Embryonic facial prominence (tissue), 1 donor: Measurements from ENCODE around the gene STRADA.

Experiments used
- DNase-seq: peaks from one replicate; pipeline ENCODE4 v3.0.0-alpha.2; 2016; ENCODE audit errors: extremely low spot score

The STRADA gene

GRCh38 chr17:63701456-63701820 is 40.2 kb downstream of the STRADA start:
- no peak for DNase-seq

DNA sequence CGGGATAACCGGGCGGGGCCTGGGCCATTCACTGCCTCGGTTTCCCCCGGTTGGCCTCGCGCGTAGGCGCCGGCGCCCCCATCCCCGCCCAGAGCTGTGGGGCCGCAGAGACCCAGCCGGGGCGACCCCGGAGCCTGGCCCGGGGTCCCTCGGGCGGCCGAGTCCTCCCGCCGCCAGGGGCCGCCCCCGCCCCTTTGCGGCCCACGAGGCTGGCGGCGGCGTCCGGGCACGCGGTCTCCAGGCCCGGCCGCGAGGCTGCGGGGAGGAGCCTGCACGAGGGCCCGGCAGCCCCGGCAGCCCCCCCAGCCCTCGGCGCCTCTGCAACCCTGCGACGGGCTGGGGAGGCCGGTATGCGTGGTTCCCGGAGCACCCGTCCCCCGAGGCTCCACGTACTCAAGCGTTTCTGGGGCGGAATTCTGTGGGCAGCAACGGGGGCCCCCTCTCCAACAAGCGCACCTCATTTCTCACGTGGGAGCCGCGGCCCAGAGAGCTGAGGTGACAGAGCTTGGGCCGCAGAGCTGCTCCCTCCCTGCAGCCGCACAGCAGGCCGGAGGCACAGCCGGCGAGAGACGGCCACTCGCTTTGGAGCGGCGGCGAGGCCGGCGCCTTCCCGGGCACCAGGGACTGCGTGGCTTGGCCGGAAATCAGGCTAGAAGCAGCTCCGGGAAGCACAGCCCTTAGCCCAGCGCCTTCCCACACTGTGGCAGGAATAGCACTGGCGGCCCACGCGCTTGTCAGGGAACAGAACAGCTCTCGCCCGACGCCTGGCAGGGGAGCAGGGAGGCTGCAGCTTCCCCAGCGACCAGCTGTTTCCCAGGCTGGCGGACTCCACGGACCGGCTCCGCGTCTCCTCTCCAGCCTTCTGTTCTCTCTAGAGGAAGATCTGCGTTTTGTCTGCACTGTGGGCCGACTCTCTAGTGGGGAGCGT is 40.8 kb downstream of the STRADA start:
- DNase-seq, result no peak

GRCh38 chr17:63699638-63700527 is 41.7 kb downstream of the STRADA start, which contains the start of gene LIMD2:
TSS of gene LIMD2 (minus strand) at chr17:63700125. CDS start at chr17:63699298, 827 bp downstream.
- no peak for DNase-seq

DNA sequence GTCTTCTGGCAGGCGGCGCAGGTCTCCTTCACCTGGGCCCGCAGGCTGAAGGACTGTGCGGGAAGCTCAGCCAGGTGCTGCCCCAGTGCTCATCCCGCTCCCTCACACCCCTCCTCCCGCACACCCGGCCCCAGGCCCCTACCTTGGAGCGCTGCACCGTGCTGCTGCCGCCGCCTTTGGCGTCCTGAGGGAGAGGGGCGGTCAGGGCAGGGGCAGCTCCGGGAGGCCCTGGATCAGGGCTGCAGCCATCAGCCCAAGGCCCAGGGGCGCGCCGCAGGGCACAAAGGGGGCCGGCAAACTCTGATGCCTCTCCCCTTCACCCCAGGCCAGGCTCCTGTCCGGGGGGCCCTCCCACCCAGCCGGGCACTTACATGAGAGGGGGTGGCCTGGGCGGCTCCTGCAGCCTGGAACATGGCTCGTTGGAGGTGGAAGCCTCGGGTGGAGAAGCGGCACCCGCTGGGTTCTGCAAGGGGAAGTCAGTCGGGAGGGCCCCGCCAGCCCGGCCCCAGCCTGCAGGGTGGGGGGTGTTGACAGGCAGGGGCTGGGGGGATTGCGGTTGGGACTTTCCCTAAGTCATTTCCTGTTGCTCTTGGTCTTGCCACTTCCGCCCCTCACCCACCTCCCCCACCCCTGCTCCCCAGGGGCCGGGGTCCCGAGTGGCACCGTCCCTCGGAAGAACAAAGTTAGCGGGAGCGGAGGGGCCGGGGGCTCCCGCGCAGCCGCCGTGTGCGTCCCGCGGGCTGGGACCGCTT is 42.5 kb downstream of the STRADA start:
- DNase-seq, result no peak

GRCh38 chr17:63698381-63698885 is 43.2 kb downstream of the STRADA start:
- no peak for DNase-seq

- no peak for DNase-seq
Observed at GRCh38 chr17:63697341-63698286, 44.0 kb downstream of the STRADA start.

- DNase-seq, result no peak
Observed at GRCh38 chr17:63696381-63696961, 45.1 kb downstream of the STRADA start.

DNA sequence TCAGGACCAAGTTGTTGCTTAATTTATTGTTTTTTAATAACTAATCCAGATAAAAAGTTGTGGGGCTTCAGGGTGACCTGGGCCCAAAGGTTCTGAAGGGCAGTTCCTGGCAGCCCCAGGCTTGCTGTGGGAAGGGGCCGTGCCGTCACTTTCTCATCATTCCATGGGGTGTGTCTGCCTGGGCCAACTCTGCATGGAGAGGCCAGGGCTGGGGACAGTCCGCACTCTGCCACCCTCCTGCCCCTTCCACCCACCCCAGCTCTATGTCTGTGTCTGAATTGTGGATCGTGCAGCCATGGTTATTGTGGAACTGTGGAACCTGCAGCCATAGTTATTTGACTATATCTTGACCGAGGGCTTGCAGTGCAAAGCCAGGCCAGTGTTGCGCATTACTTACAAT is 45.7 kb downstream of the STRADA start:
- no peak for DNase-seq

- no peak for DNase-seq
Observed at GRCh38 chr17:63694950-63695773, 46.4 kb downstream of the STRADA start.

DNA sequence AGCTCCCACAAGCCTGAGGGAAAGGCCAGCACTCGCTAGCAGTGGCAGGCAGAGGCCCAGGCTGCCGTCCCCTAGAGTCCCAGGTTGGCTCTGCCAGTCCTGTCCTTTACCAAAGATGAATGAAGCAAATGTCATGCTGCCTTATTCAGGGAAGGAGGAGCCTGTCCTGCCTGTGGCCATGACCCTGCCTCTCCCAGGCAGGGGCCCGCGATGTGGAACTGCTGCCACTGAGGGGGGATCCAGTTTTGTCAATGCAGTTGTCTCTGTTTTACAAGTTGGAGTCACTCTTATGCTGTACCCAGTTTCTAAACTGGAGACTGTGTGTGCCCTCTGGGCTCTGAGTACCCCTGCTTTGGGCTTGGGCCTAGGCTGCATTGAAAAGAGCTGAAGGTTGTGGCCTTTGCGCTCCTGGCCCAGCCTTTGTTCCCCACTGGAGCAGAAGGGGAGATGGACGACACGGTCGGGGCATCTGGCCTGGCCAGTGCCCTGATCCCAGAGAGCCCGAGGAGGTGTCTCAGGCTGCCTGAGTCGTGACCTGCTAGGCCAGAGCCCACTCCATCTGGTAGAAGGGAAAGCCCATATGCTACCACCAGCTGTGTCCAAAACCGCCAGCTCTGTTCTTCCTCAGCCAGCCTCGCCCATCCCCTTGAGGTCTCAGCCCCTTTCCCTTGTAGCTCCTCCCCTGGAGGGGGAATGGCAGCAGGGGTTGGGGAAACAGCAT is 47.2 kb downstream of the STRADA start:
- DNase-seq, result no peak

DNA sequence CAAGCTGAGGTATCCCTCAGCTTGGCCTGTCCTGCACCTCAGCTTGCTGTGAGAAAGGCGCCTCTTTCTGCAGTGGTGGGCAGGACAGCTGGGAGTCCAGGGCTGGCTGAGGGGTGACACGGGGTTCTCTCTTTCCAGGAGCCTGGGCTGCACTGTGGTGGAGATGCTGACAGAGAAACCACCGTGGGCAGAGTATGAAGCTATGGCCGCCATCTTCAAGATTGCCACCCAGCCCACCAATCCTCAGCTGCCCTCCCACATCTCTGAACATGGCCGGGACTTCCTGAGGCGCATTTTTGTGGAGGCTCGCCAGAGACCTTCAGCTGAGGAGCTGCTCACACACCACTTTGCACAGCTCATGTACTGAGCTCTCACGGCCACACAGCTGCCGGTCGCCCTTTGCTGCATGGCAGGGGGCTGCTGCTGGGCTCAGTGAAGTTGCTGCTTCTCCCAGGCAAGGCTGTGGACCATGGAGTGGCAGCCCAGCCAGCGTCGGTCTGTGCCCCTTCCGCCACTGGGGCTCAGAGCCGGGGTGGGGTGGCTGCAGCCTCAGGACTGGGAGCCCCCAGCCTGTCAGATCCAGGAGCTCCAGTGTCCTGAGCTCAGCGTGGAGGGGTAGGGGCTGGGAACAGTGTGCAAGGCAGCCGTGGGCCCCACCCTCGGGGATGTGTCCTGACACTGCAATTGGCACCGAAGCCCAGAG is 48.0 kb downstream of the STRADA start:
- no peak for DNase-seq

DNA sequence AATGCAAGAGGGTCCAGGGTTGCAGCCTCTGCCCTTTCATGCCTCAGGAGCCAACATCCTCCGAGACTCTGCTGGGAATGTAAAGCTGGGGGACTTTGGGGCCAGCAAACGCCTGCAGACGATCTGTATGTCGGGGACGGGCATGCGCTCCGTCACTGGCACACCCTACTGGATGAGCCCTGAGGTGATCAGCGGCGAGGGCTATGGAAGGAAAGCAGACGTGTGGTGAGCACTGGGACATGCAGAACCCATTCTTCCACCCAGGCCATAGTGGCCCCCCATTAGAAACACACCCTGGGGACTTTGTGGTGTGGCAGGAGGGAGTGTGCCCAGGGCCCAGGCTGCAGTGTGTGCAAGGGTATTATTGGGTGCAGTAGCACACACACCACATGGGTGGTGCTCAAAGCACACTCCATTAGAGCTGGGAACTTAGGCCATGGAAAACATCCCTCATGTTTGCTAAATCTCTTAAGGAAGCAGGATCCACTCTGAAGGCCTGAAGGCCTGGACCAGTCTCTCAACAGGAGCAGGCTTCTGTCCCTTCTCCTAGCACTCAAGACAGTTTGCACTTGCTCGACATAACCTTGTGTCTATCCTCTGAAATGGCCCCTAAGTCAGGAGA is 49.3 kb downstream of the STRADA start:
- DNase-seq, result no peak

DNA sequence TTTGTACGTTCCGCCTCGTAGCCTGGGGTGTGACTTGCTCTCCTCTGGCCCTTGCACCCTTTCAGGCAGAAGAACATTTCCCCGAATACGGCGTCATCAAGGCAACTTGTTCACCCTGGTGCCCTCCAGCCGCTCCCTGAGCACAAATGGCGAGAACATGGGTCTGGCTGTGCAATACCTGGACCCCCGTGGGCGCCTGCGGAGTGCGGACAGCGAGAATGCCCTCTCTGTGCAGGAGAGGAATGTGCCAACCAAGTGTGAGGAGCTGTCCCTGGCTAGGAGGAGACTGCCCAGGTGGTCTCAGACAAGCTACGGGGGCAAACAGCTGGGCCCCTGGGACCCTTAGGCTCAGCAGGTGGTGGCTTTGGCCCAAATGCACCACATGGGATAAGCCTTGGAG is 52.1 kb downstream of the STRADA start:
- DNase-seq, result no peak

DNA sequence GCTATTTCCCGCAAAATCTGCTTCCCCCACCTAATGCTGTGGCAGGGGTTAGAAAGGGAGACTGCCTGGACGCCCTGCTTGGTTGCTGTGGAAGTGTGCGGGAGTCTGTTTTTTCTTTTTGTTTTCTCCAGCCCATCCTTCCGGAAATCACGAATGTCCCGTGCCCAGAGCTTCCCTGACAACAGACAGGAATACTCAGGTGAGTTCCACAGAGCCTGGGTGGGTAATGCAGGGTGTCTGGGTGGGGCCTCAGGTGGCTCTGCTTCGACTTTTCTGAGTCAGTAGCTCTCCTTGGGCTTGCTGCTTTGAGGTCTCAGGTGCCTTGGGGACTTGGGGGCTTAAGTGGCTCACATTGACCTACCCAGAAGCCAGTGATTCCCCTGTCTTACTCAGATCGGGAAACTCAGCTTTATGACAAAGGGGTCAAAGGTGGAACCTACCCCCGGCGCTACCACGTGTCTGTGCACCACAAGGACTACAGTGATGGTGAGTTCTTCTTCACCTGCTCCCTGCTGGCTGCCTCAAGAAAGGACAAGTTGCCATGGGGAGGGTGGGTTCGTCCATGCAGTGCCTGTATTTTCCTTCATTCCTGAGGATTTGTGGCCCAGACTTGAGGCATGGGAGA is 53.1 kb downstream of the STRADA start:
- DNase-seq, result no peak

- no peak for DNase-seq
Observed at GRCh38 chr17:63686138-63686685, 55.4 kb downstream of the STRADA start.

DNA sequence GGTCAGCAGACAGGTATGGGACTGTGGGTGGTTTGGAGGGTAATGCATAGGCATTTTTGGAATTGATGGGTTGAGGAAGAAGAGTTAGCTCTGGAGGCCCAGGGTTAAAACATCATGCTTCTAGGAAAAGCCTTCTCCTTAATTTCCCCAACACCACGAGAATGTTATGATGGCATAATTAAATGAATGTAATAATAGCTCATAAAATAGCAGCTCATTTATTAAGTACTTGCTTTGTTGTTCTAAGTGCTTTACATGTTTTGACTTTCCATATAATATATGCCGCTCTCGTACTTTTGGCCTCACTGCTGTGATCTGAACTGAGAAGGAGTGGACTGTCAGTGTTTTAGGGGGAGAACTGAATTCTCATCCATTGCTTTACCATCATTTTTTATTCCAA is 56.0 kb downstream of the STRADA start:
- DNase-seq, result no peak

DNA sequence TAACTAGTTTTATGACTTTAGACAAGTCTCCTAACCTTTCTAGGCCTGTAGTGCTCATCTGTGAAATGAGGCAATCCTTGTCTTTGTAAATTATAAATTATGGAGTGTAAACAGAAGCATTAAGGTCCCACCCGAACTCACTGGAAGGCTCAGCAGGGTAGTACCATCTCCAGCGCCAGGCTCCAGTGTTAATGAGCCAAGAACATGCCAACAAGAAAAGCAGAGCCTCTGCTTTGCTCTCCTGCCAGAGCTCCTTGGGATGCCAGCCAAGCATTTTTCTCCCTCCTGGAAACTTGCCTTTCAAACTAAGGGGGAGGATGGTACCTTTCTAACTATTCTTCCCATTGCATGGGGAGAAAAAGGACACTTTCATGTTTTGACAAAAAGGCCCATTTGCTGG is 56.6 kb downstream of the STRADA start:
- DNase-seq, result no peak
